Stimulated activated naive B cell treated with anti-CD40 and anti-IgM and Interleukin-4, amounts not matched to agents 10 μg/mL and 1 μg/mL and 100 μg/mL, for 72 hours (primary cell): ENCODE results near the gene OTUD5.
"Not testable (repeated sequence)": the region's sequence is repeated elsewhere in the genome, so short reads cannot be mapped to it uniquely, and the experiment has no call there.

ENCODE experiments used
- ATAC-seq, 2 donors: fragments of 150-1000 bp; cut with Tn5 transposase; replicated peaks; 2 replicates each; pipeline ENCODE4 v1.10.0; 2021; ENCODE audit warnings: moderate library complexity in 1 of 2
- DNase-seq: peaks from one replicate; pipeline ENCODE4 v3.0.0; 2021
- H3K27ac Mint-ChIP-seq: one replicate; pipeline ENCODE4 v1.8.0; 2022; ENCODE audit warnings: mild to moderate bottlenecking, mixed read lengths
- H3K27me3 Mint-ChIP-seq, 2 donors: one replicate each; pipeline ENCODE4 v1.8.0; 2022; ENCODE audit warnings: mixed read lengths in 2 of 2
- H3K36me3 Mint-ChIP-seq, 2 donors: one replicate each; pipeline ENCODE4 v1.8.0; 2022; ENCODE audit warnings: mixed read lengths in 2 of 2, mild to moderate bottlenecking in 1 of 2
- H3K4me1 Mint-ChIP-seq, 2 donors: one replicate each; pipeline ENCODE4 v1.8.0; 2022; ENCODE audit warnings: mixed read lengths in 2 of 2, mild to moderate bottlenecking in 1 of 2
- H3K4me3 Mint-ChIP-seq, 2 donors: one replicate each; pipeline ENCODE4 v1.8.0; 2022; ENCODE audit warnings: mild to moderate bottlenecking in 2 of 2, mixed read lengths in 2 of 2, moderate library complexity in 1 of 2
- H3K9me3 Mint-ChIP-seq, 2 donors: one replicate each; pipeline ENCODE4 v1.8.0; 2022; ENCODE audit warnings: mixed read lengths in 2 of 2, mild to moderate bottlenecking in 1 of 2

The OTUD5 gene

DNA sequence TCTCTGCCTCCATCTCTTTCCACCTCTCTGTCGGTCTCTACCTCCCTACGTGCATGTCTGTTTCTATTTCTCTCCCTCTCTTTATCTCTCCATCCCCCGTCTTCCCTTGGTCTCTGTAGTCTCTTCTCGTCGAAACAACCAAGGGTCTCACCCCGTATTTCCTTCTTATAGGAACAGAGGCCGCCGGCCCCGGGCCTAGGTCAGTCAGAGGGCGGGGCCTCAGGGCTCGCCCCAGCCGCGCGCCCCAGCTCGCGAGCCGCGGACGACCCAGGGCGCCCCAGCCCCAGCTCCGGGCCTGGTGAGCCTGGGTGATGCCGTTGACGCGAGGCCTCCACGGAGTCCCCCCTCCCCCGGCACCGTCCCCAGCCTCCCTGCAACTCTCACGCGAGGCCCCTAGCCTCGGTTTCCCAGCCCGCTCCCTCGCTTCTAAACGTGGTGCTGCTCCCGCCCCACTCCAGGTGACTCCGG is 66.4 kb downstream of the OTUD5 start:
- Mint-ChIP-seq H3K36me3 (peaks cover 0 to 8% of the 10 kb centered on the region in 2 donors), H3K27me3 (peaks cover 0 to 4% of the 10 kb centered on the region in 2 donors), H3K4me3 (peak overlapping the region; percentile 73 to 81), H3K27ac (peak overlapping the region; percentile 21), H3K4me1 (peaks cover 7 to 19% of the 10 kb centered on the region in 2 donors), H3K9me3 (no peaks in the 10 kb centered on the region)
- ATAC-seq (peak; percentile 59 to 60), DNase-seq (no peak)

DNA sequence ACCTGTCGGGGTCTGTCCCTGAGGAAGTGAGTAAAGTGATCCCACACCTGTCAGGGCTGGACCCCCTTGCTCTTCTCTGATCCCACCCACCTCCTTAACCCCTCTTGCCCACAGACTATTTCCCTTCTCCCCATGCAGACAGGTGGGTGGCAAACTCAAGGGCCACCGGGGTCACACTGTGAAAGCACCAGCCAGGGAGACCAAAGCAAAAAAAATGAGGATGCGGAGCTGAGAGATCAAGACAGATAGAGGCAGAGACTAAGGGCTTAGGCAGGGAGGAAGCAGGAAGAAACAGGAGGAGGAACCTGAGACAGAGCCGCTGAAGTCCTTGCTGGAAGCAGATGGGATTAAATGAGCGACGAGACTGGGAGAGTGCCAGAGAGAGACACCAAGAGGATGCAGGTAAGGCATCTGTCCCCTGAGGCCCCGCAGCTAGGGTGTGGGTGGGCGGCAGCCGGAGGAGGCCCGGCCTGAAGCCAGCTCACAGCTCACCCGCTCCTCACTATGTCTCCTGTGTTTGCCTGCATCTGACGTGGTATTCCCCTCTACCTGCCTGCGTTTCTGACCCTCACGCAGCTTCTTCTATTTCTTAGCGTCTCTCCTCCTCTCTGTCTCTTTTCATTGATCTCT is 67.0 kb downstream of the OTUD5 start:
- peaks cover 0 to 8% of the 10 kb centered on the region in 2 donors for H3K36me3 Mint-ChIP-seq
- H3K27me3 Mint-ChIP-seq, result peaks cover 0 to 4% of the 10 kb centered on the region in 2 donors
- H3K27ac Mint-ChIP-seq, result peak overlapping the region; percentile 21
- ATAC-seq, result peak; percentile 11 to 15
- peak overlapping the region; percentile 73 to 81 for H3K4me3 Mint-ChIP-seq
- H3K4me1 Mint-ChIP-seq, result peaks cover 7 to 17% of the 10 kb centered on the region in 2 donors
- DNase-seq, result no peak
- no peaks in the 10 kb centered on the region for H3K9me3 Mint-ChIP-seq

DNA sequence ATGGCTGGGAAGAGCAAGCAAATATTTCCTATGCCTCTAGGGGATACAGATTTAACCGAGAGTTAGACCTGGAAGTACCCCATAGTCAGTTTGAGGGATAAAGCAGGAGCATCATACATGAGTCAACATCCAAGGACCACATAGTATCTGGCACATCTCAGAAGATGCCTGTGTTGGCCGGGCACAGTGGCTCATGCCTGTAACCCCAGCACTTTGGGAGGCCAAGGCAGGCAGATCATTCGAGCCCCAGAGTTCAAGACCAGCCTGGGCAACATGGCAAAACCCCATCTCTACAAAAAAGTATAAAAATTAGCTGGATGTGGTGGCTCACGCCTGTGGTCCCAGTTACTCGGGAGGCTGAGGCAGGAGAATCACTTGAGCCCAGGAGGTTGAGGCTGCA is 70.8 kb downstream of the OTUD5 start:
- H3K36me3 Mint-ChIP-seq, H3K27ac Mint-ChIP-seq, H3K4me3 Mint-ChIP-seq, H3K9me3 Mint-ChIP-seq, ATAC-seq, H3K27me3 Mint-ChIP-seq, DNase-seq: not testable (repeated sequence)
- H3K4me1 Mint-ChIP-seq, result peaks cover 7 to 12% of the 10 kb centered on the region in 2 donors

DNA sequence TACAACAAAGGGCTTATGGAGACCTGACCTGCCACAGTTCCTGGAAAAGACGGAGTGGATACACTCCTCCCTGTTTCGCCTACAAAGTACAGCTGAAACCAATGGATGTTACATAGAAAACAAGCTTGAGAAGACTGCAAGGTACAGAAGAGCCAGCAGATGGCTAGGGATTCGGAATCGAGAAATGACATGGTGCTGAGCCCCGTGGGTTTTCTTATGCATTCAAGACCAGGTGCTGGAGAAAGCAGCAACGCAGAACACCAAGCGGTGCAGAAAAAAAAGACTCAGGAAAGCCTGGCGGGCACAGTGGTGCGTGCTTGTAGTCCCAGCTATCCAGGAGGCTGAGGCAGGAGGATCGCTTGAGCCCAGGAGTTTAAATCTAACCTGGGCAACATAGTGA is 73.7 kb downstream of the OTUD5 start:
- no peaks in the 10 kb centered on the region for H3K4me1 Mint-ChIP-seq
- H3K36me3 Mint-ChIP-seq, result no peaks in the 10 kb centered on the region
- ATAC-seq (no peak), DNase-seq (no peak)
- H3K9me3 Mint-ChIP-seq, result no peaks in the 10 kb centered on the region
- no peak overlapping the region for H3K4me3 Mint-ChIP-seq
- no peak overlapping the region for H3K27ac Mint-ChIP-seq
- H3K27me3 Mint-ChIP-seq, result no peaks in the 10 kb centered on the region

DNA sequence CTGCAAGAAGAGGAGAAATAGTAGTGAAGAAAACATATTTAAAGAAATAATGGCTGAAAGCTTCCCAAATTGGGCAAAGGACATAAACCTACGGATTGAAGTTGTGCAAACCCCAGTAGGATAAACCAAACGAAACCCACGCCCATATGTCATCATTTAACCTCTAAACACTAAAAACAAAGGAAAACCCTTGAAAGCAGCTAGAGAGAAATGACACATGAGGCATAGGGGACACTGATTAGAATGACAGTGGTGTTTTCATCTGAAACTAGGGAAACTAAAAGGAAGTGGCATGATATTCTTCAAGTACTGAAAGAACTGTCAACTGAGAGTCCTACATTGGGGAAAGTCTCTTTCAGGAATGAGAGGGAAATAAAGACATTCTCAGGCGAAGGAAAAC is 80.5 kb downstream of the OTUD5 start:
- not testable (repeated sequence) for H3K36me3 Mint-ChIP-seq, H3K27ac Mint-ChIP-seq, ATAC-seq, H3K27me3 Mint-ChIP-seq, DNase-seq, H3K4me3 Mint-ChIP-seq, H3K9me3 Mint-ChIP-seq, H3K4me1 Mint-ChIP-seq
